Measurements from ENCODE around the gene EEF1AKMT3.
"Not testable (repeated sequence)": the region's sequence is repeated elsewhere in the genome, so short reads cannot be mapped to it uniquely, and the experiment has no call there.

DNA sequence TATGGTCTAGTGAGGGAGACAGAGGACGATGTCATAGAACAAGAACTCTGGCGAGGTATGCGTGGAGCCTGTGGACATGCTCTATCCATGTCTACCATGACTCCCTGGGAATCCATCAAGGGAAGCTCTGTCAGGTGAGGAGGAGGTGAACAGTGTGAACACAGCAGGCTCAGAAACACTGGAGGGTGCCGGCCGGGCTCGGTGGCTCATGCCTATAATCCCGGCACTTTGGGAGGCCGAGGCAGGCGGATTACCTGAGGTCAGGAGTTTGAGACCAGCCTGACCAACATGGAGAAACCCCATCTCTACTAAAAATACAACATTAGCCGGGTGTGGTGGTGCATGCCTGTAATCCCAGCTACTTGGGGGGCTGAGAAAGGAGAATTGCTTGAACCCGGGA lies 2.2 kb downstream of the EEF1AKMT3 start:
- TF ChIP-seq FOXM1 (IDR thresholded peaks at IDR 0.05; ENCODE audit: borderline replicate concordance); L3MBTL2 (conservative IDR thresholded peaks at IDR 0.05); ARNT (IDR thresholded peaks at IDR 0.05): not testable (repeated sequence)
